GM10266 (cell line): ENCODE results near the gene MEGF8.

Experiments
- DNase-seq: peaks from one replicate; pipeline ENCODE4 v3.0.0; 2012; ENCODE audit errors: extremely low spot score
- CTCF ChIP-seq: IDR thresholded peaks from 2 replicates; pipeline ENCODE4 v1.5.1; 2012; ENCODE audit warnings: mild to moderate bottlenecking, low read depth; ENCODE audit not compliant: control insufficient read depth, insufficient read depth; ENCODE audit errors: missing control alignments

Gene MEGF8

GRCh38 chr19:42287017-42287826 lies 38.2 kb upstream of the MEGF8 start:
- TF ChIP-seq CTCF, result no peak
- DNase-seq, result no peak

GRCh38 chr19:42287827-42288107 lies 37.7 kb upstream of the MEGF8 start:
- TF ChIP-seq CTCF, result no peak
- DNase-seq, result no peak

GRCh38 chr19:42288387-42288786 lies 37.0 kb upstream of the MEGF8 start:
- DNase-seq, result no peak
- TF ChIP-seq CTCF, result no peak

GRCh38 chr19:42288881-42289555 lies 36.4 kb upstream of the MEGF8 start:
- no peak for DNase-seq
- no peak for TF ChIP-seq CTCF

- no peak for DNase-seq
- TF ChIP-seq CTCF, result no peak
Observed at GRCh38 chr19:42289556-42290041, 35.8 kb upstream of the MEGF8 start.

- no peak for TF ChIP-seq CTCF
Observed at GRCh38 chr19:42290136-42290522, 35.3 kb upstream of the MEGF8 start.

GRCh38 chr19:42290523-42291434 lies 34.7 kb upstream of the MEGF8 start:
- peak; percentile 44 for TF ChIP-seq CTCF
- DNase-seq, result no peak

More at GRCh38 chr19:42290136-42290522, 35.3 kb upstream of the MEGF8 start:
- no peak for DNase-seq
